HepG2 (cell line): ENCODE results near the gene MPP1. TPM values are rescaled to one million over a fixed set of nuclear protein-coding genes. Genes with fewer than 3 reads are reported as not detected.

ENCODE experiments used
- ARNT ChIP-seq: fragments of 450-650 bp; IDR thresholded peaks from 2 replicates; pipeline ENCODE4 v1.6.1; 2017
- CEBPG ChIP-seq: IDR thresholded peaks from 2 replicates; pipeline ENCODE4 v1.6.1; 2016
- E2F5 ChIP-seq: sonication (generic); formaldehyde crosslinking; conservative IDR thresholded peaks from 2 replicates; pipeline ENCODE4 v1.4.0; 2020; ENCODE audit warnings: missing genetic modification reagents
- FOXC1 ChIP-seq: sonication (generic); formaldehyde crosslinking; IDR thresholded peaks from 2 replicates; pipeline ENCODE4 v1.8.0; 2022; ENCODE audit warnings: mild to moderate bottlenecking, missing genetic modification reagents, borderline replicate concordance
- GMEB1 ChIP-seq: sonication (generic); formaldehyde crosslinking; IDR thresholded peaks from 2 replicates; pipeline ENCODE4 v1.5.1; 2020; ENCODE audit warnings: missing genetic modification reagents, mild to moderate bottlenecking, borderline replicate concordance
- KLF9 ChIP-seq: IDR thresholded peaks from 2 replicates; pipeline ENCODE4 v1.6.1; 2016; ENCODE audit warnings: low read depth
- NONO ChIP-seq, 2 experiments: fragments of 450-650 bp in 1 of 2; sonication (generic) in 1 of 2; formaldehyde crosslinking in 1 of 2; IDR thresholded peaks in 1 of 2; conservative IDR thresholded peaks in 1 of 2; 2 replicates each; pipeline versions ENCODE4 v1.6.1 to v1.8.0; 2017 to 2022; ENCODE audit warnings: mild to moderate bottlenecking in 1 of 2, missing genetic modification reagents in 1 of 2, moderate library complexity in 1 of 2
- PBX2 ChIP-seq: IDR thresholded peaks from 2 replicates; pipeline ENCODE4 v1.6.1; 2016; ENCODE audit warnings: control low read depth
- PHF5A ChIP-seq: IDR thresholded peaks from one replicate; pipeline ENCODE4 v1.6.1; 2018; ENCODE audit warnings: low read depth, missing genetic modification reagents; ENCODE audit not compliant: unreplicated experiment
- PITX1 ChIP-seq: sonication (generic); formaldehyde crosslinking; IDR thresholded peaks from 2 replicates; pipeline ENCODE4 v1.5.1; 2020; ENCODE audit warnings: mild to moderate bottlenecking, missing genetic modification reagents
- POLR2AphosphoS5 ChIP-seq: IDR thresholded peaks from 2 replicates; pipeline ENCODE4 v1.6.1; 2012; ENCODE audit warnings: low read depth, low read length
- SPEN ChIP-seq: sonication (generic); formaldehyde crosslinking; IDR thresholded peaks from 2 replicates; pipeline ENCODE4 v1.5.1; 2020; ENCODE audit warnings: low read depth, mild to moderate bottlenecking, missing genetic modification reagents
- STAT5B ChIP-seq: sonication (generic); formaldehyde crosslinking; IDR thresholded peaks from 2 replicates; pipeline ENCODE4 v1.4.0; 2020; ENCODE audit warnings: missing genetic modification reagents
- TAF1 ChIP-seq: sonication (generic); formaldehyde crosslinking; IDR thresholded peaks from 2 replicates; pipeline ENCODE4 v1.4.0; 2020; ENCODE audit warnings: missing genetic modification reagents
- TP53 ChIP-seq: sonication (generic); formaldehyde crosslinking; conservative IDR thresholded peaks from 2 replicates; pipeline ENCODE4 v1.4.0; 2020; ENCODE audit warnings: missing genetic modification reagents
- UBTF ChIP-seq: sonication (generic); formaldehyde crosslinking; IDR thresholded peaks from 2 replicates; pipeline ENCODE4 v1.4.0; 2020; ENCODE audit warnings: mild to moderate bottlenecking, missing genetic modification reagents
- ZBTB3 ChIP-seq: sonication (generic); formaldehyde crosslinking; IDR thresholded peaks from 2 replicates; pipeline ENCODE4 v1.4.0; 2020; ENCODE audit warnings: low read depth, mild to moderate bottlenecking, moderate library complexity, missing genetic modification reagents, borderline replicate concordance
- ZMAT3 ChIP-seq: sonication (generic); formaldehyde crosslinking; conservative IDR thresholded peaks from 2 replicates; pipeline ENCODE4 v1.7.0; 2021; ENCODE audit warnings: missing genetic modification reagents
- ZNF263 ChIP-seq: sonication (generic); formaldehyde crosslinking; IDR thresholded peaks from 2 replicates; pipeline ENCODE4 v1.4.0; 2020; ENCODE audit warnings: missing genetic modification reagents
- ZNF274 ChIP-seq: sonication (generic); formaldehyde crosslinking; IDR thresholded peaks from 2 replicates; pipeline ENCODE4 v1.5.1; 2020; ENCODE audit warnings: mild to moderate bottlenecking, missing genetic modification reagents
- ZNF691 ChIP-seq: sonication (generic); formaldehyde crosslinking; IDR thresholded peaks from 2 replicates; pipeline ENCODE4 v1.4.0; 2020; ENCODE audit warnings: missing genetic modification reagents, low read depth, mild to moderate bottlenecking, borderline replicate concordance
- ZSCAN25 ChIP-seq: sonication (generic); formaldehyde crosslinking; IDR thresholded peaks from 2 replicates; pipeline ENCODE4 v1.8.0; 2022; ENCODE audit warnings: mild to moderate bottlenecking, missing genetic modification reagents
- ZSCAN29 ChIP-seq: sonication (generic); formaldehyde crosslinking; conservative IDR thresholded peaks from 2 replicates; pipeline ENCODE4 v1.4.0; 2020; ENCODE audit warnings: mild to moderate bottlenecking, missing genetic modification reagents
- polyA plus RNA-seq, 8 experiments: library from polyadenylated mRNA; depleted of rRNA in 3 of 8; stranded (reverse) in 7 of 8; unstranded in 1 of 8; fragments of >200 nt; fragmentation: Illumina TruSeq in 4 of 8; extraction: Trizol in 4 of 8; gene quantifications; 2 replicates each; pipeline versions ENCODE4 v1.2.1 to v1.2.3, GENCODE V29; 2011 to 2016; ENCODE audit warnings: low read depth in 4 of 8, missing spikeins in 1 of 8, mixed read lengths in 1 of 8; ENCODE audit not compliant: insufficient read depth in 1 of 8
- total RNA-seq, 5 experiments: library from RNA; depleted of rRNA; stranded (reverse); fragments of >200 nt; fragmentation: Illumina TruSeq; extraction: Trizol; gene quantifications; 2 replicates each; pipeline ENCODE4 v1.2.3, GENCODE V29; 2016; ENCODE audit warnings: low read depth in 1 of 5

The MPP1 gene
- total and polyA plus RNA-seq, 2 of the 13 experiments (the other 11 are each of a cell fraction or from before 2014, with no cell fraction given) = 7.8 to 8.1 TPM

- no peak for TF ChIP-seq STAT5B (CRISPR knock-in tag)
- 0 out of 2 replicates have a peak, but pooled peaks have one; percentile 35 for TF ChIP-seq ZNF691
- peak; percentile 87 for TF ChIP-seq GMEB1 (CRISPR knock-in tag)
- TF ChIP-seq ZSCAN29 (CRISPR knock-in tag) = no peak
- no peak; the same call in 1 of the 2 replicates for TF ChIP-seq ZNF263
- peak; percentile 92 for TF ChIP-seq CEBPG (CRISPR knock-in tag)
- 0 out of 2 replicates have a peak, but pooled peaks have one; percentile 46 for TF ChIP-seq E2F5
- no peak for TF ChIP-seq PBX2 (CRISPR knock-in tag)
- peak; percentile 37; the same call in 1 of the 2 replicates for TF ChIP-seq SPEN
- peak; percentile 71; the same call in 1 of the 2 replicates for TF ChIP-seq UBTF (CRISPR knock-in tag)
- TF ChIP-seq POLR2AphosphoS5 = peak; percentile 55; the same call in 1 of the 2 replicates
- TF ChIP-seq TP53 (CRISPR knock-in tag) = 0 out of 2 replicates have a peak, but pooled peaks have one; percentile 28
- peak; percentile 63; the same call in 1 of the 2 replicates for TF ChIP-seq TAF1 (CRISPR knock-in tag)
- TF ChIP-seq ZBTB3 (CRISPR knock-in tag) = no peak
- TF ChIP-seq ZMAT3 (CRISPR knock-in tag) = 0 out of 2 replicates have a peak, but pooled peaks have one; percentile 34
- peak; percentile 53; the same call in 1 of the 2 replicates for TF ChIP-seq FOXC1 (CRISPR knock-in tag)
- TF ChIP-seq ARNT = no peak
- no peak for TF ChIP-seq NONO (IDR thresholded peaks at IDR 0.05)
- TF ChIP-seq NONO (CRISPR knock-in tag; conservative IDR thresholded peaks at IDR 0.05) = peak; percentile 40; the same call in 1 of the 2 replicates
- 0 out of 2 replicates have a peak, but pooled peaks have one; percentile 25 for TF ChIP-seq ZNF274 (CRISPR knock-in tag)
- TF ChIP-seq KLF9 = 0 out of 2 replicates have a peak, but pooled peaks have one; percentile 14
- no peak for TF ChIP-seq PITX1 (CRISPR knock-in tag)
- TF ChIP-seq ZSCAN25 = 0 out of 2 replicates have a peak, but pooled peaks have one; percentile 27
- peak; percentile 16 for TF ChIP-seq PHF5A (CRISPR knock-in tag)
These were observed 42.6 kb downstream of the MPP1 start, which contains the start of gene DKC1 (continued) for GRCh38 chrX:154762537-154763296.
